T-helper 2 cell treated with Interferon-gamma antibody and Interleukin-4, amounts not matched to agents 100 ng/mL and 5 ng/mL, for 36 hours (primary cell): ENCODE measurements around the gene PRAMEF9. TPM values are rescaled to one million over a fixed set of nuclear protein-coding genes. Genes with fewer than 3 reads are reported as not detected.
"Not testable (repeated sequence)": the region's sequence is repeated elsewhere in the genome, so short reads cannot be mapped to it uniquely, and the experiment has no call there.

Experiments used
- intact Hi-C: fragments of 100-400 bp; cut with micrococcal nuclease; formaldehyde crosslinking; loops from one replicate; pipeline ENCODE4 v1.15.1; 2023
- total RNA-seq: library from RNA; stranded (reverse); gene quantifications from 2 replicates; pipeline ENCODE4 v1.2.3, GENCODE V29; 2022

PRAMEF9 gene
- total RNA-seq, result not detected in 2 replicates

GRCh38 chr1:13171548-13171947 lies at the start of gene PRAMEF9:
TSS of gene PRAMEF9 (plus strand) at chr1:13171848. CDS start at chr1:13175281, 3,433 bp downstream.
- intact Hi-C loops, result not testable (repeated sequence)

GRCh38 chr1:13155909-13156308 lies 15.7 kb upstream of the PRAMEF9 start, which contains the start of gene PRAMEF26:
TSS of gene PRAMEF26 (minus strand) at chr1:13156009. CDS start at chr1:13153095, 2,914 bp downstream.
- intact Hi-C loops, result not testable (repeated sequence)

GRCh38 chr1:13165531-13165930 lies 6.1 kb upstream of the PRAMEF9 start, which contains the start of gene HNRNPCL4:
TSS of gene HNRNPCL4 (minus strand) at chr1:13165631. CDS start at chr1:13165467, 164 bp downstream.
- intact Hi-C loops, result not testable (repeated sequence)

- intact Hi-C loops, result not testable (repeated sequence)
Measured at GRCh38 chr1:13201309-13201708, 29.7 kb downstream of the PRAMEF9 start, which contains the start of gene PRAMEF13. TSS of gene PRAMEF13 (minus strand) at chr1:13201409. CDS start at chr1:13199589, 1,820 bp downstream.

- intact Hi-C loops, result not testable (repeated sequence)
Measured at GRCh38 chr1:13208712-13209111, 37.1 kb downstream of the PRAMEF9 start.

GRCh38 chr1:13216619-13217018 lies 45.0 kb downstream of the PRAMEF9 start:
- intact Hi-C loops, result not testable (repeated sequence)

- intact Hi-C loops, result not testable (repeated sequence)
Measured at GRCh38 chr1:13219203-13219602, 47.6 kb downstream of the PRAMEF9 start.

- intact Hi-C loops, result not testable (repeated sequence)
Measured at GRCh38 chr1:13222788-13223187, 51.1 kb downstream of the PRAMEF9 start.

- intact Hi-C loops, result no loop called here
Measured at GRCh38 chr1:13224480-13225060, 52.9 kb downstream of the PRAMEF9 start.

GRCh38 chr1:13225675-13226204 lies 54.1 kb downstream of the PRAMEF9 start, which contains the start of gene PRAMEF18:
TSS of gene PRAMEF18 (minus strand) at chr1:13226154. CDS start at chr1:13226106, 48 bp downstream.
- intact Hi-C loops, result not testable (repeated sequence)

- intact Hi-C loops, result not testable (repeated sequence)
Measured at GRCh38 chr1:13227271-13228055, 55.8 kb downstream of the PRAMEF9 start.

GRCh38 chr1:13228343-13228781 lies 56.7 kb downstream of the PRAMEF9 start:
- intact Hi-C loops, result no loop called here

Other genes starting within 250 kb of the PRAMEF9 start
- gene PRAMEF6, start 224.3 kb upstream of the PRAMEF9 start, total RNA-seq, result not detected in 2 replicates
- gene PRAMEF27, start 115.3 kb upstream of the PRAMEF9 start, total RNA-seq, result not detected in 2 replicates
- gene HNRNPCL3, start 111.1 kb upstream of the PRAMEF9 start, total RNA-seq, result not detected in 2 replicates
- not detected in 2 replicates for gene PRAMEF25, start 101.1 kb upstream of the PRAMEF9 start, total RNA-seq
- gene HNRNPCL2, start 55.0 kb upstream of the PRAMEF9 start, total RNA-seq, result not detected in 2 replicates
- gene PRAMEF26, start 15.8 kb upstream of the PRAMEF9 start, total RNA-seq, result not detected in 2 replicates
- not detected in 2 replicates for gene HNRNPCL4, start 6.2 kb upstream of the PRAMEF9 start, total RNA-seq
- gene PRAMEF13, start 29.6 kb downstream of the PRAMEF9 start, total RNA-seq, result not detected in 2 replicates
- not detected in 2 replicates for gene PRAMEF18, start 54.3 kb downstream of the PRAMEF9 start, total RNA-seq
- gene PRAMEF5, start 82.3 kb downstream of the PRAMEF9 start, total RNA-seq, result not detected in 2 replicates
- gene PRAMEF8, start 113.3 kb downstream of the PRAMEF9 start, total RNA-seq, result not detected in 2 replicates
- gene PRAMEF33, start 131.7 kb downstream of the PRAMEF9 start, total RNA-seq, result not detected in 2 replicates
- not detected in 2 replicates for gene PRAMEF15, start 143.7 kb downstream of the PRAMEF9 start, total RNA-seq
- not detected in 2 replicates for gene PRAMEF14, start 175.3 kb downstream of the PRAMEF9 start, total RNA-seq
- gene PRAMEF19, start 200.1 kb downstream of the PRAMEF9 start, total RNA-seq, result not detected in 2 replicates
- gene PRAMEF17, start 217.8 kb downstream of the PRAMEF9 start, total RNA-seq, result not detected in 2 replicates
- gene PRAMEF20, start 238.6 kb downstream of the PRAMEF9 start, total RNA-seq, result not detected in 2 replicates